ENCODE results near the gene CDH4.
"Not testable (repeated sequence)": the region's sequence is repeated elsewhere in the genome, so short reads cannot be mapped to it uniquely, and the experiment has no call there.

CDH4 gene

DNA sequence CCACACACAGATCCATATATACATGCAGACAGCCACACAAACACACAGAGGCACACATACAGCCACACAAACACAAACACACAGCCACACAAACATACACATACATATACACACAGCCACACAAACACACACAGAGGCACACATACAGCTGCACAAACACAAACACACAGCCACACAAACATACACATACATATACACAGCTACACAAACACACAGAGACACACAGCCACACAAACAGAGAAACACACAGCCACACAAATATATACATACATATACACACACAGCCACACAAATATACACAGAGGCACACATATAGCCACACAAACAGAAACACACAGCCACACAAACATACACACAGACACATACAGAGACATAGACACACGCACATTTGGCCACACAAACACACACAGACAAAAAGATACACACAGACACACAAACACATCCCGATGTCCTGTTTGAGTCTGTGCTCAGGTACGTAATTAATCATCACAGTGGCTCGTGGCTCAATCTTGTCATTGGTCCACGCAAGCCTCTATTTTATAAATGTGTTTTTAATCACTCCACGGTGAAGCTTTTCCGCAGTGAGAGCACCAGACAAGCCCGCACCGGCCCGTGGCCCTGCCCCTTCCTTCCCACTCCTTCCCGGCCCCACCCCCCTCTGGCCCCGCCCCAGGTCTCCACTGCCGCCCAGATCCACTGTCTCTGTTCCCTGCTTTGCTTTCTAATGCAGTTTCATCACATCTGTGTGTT, 135.3 kb downstream of the CDH4 start:
- no peak for DNase-seq (ENCODE audit: low read depth)

DNA sequence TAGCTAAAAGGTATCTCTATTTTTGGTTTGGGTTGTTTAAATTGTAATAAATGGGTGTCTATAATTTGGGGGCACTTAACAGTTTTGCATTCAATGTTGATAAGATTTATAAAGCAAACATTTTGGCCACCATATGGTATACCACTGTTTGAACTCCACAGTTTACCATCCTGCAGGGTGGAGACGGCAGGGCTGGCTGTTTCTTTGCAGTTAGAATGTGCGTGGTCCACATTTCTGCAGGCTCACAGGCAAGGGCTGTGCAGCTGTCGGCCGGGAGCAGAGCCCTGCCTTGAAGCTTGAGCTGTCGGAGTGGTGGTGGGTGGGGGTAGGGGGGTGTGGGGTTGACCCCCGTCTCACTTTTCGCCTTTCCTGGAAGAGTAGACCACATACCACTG, 135.9 kb downstream of the CDH4 start:
- DNase-seq (ENCODE audit: low read depth): no peak

DNA sequence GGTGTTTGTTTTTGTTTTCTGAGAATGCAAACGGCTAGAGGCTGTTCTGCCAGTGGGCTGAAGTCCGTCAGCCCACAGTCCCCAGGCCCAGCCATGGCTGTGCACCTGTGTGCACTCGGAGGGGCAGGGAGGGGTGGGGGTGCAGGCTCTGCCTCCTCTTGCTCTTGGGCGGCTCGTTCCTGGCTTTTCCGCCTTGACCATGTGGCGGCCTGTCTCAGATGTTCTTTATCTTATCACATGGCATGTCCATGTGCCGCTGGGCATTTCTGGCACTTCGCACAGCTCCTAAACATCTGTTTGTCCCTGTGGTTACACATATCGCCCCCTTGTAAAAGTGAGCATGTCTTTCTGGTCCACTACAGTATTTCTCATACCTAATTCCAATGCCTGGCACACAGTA, 137.0 kb downstream of the CDH4 start:
- no peak for DNase-seq (ENCODE audit: low read depth)

DNA sequence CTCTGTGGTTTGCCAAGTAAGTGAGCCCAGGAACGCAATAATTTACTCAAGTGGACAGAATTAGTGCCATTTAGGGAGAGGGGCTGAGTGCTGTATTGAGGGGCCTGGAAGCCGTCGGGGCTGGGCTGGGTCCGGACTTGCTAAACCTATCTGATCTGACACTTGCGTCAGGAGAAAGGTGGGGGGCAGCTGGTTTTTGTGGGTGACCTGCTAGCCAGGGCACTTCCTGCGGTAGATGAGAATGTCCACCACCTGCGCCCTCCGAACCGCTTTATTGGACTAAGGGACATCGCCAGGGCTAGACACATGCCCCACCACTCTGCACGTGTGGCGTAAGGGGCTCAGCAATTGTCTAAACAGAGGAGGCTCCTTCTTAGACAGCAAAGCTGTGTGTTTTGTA, 139.1 kb downstream of the CDH4 start:
- no peak for DNase-seq (ENCODE audit: low read depth)

DNA sequence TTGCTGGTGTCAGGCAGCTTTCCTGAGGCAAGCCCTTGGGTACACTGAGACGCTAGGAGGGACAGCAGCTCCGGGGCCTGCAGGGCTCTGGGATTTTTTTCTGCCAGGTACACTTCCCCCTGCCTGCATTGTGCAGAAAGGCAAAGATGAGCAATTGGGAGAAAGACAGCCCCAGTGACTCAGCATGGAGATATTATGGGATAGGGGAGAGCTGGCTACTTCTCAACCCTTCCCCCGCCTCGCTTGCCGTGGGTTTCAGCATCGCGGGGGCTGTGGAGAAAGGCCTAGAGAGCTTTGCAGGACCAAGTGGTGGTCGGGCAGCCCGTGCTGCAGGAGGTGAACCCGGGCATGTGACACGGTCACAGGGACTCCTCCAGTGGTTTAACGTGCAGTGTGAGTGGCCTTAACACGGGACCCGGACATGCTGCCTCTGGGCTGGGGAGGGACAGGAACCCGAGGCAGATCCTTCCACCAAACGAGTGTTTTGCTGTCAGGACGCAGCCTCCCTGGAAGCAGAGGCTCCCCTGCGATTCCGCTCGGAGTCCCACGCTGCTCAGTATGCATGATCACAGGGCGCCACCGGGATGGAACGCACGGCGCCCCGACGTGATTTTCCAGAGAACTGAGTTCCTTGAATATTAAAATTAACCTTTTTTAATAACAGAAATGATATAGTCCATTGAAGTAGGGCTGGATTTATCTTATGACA, 139.9 kb downstream of the CDH4 start:
- DNase-seq (ENCODE audit: low read depth): no peak

DNA sequence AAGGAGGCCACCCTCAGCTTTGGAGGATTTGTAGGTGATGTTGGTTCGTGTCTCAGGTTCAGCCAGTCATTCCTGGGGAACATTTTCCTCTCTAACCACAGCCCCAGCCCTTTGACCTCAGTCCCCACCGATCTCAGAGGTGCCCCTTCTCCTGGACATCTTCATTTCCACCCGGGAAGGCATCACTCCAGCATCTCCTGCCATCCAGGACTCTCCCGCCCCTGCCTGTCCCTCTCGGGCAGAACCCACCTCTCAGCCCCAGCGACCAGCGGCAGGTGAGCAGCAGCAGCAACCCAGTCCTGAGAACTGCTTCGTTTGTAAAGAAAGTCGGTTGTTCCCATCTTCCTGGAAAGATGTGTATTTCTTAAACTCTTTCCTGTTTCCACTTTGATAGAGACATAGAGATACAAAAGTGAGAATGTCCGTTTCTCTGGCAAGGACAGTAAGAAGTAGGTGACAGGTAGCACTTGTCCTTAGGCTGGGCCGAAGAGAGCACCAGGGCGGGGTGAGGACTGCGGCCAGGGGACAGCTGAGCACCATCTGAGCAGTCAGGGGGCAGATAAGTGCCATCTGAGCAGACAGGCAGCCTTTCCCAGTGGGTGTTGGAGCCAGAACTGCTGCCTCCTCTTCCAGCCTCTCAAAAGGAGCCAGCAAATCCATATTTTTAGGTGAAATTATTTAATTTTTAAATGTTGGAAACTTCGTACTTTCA, 142.2 kb downstream of the CDH4 start:
- DNase-seq (ENCODE audit: low read depth): no peak

DNA sequence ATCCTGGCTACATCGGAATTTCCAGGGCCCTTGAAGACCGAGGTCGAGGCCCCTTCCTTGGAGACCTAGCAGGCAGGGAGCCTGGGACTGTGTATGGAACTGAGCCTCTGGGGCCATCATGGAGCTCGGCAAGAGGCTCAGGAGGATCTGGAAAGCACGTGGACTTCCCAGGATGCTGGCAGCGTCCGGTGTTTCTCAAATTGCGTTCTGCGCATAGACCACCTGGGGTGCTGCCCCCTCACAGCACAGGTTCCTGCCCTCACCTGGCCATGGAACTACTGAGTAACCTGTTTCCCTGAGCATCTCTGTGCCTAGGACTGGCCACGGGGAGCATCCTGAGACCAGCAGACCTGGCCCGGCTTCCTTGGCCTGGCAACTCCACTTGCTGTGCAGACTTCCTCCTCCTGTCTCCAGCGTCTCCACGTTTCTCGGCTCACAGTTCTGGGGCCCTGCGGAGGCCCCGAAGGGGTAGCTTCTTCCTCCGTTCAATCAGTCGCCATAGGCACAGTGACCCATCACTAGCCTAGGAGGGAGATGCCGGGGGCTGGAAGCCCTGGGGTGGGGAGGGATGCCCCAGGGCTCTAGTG, 144.3 kb downstream of the CDH4 start:
- no peak for DNase-seq (ENCODE audit: low read depth)

DNA sequence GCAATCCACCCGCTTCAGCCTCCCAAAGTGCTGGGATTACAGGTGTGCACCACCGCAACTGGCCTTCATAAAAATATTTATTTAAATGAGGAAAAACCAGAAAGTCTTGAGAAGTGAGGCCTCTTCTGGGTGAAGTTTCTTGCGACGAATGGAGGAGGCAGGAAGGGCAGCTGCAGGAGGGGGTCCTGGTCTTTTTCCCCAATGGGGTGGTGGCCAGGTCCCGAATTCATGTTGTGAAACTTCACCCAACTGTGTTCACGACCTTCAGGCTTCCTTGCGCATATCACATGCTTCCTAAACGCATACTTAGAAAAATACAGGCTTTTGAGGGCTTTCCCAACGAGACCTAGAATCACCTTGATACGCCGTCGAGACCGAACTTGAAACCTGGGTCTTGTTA, 145.1 kb downstream of the CDH4 start:
- no peak for DNase-seq (ENCODE audit: low read depth)

DNA sequence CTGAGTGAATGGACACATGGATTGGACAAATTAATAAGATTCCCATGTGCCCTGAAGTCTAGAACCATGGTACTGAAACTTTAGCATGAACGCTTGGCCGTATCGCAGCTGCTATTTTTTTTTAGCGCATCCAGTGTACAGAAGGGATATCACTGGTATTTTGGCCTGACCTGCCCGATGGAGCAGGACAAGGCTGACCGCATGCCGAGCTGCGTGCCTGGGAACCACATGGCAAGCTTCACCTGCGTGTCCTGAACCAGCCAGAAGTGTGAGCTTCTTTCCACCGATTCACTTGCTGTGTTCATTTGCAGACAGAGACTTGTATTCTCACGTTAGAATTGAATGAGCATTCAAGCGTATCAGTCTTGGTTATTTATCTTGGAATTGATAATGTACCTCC, 145.7 kb downstream of the CDH4 start:
- DNase-seq (ENCODE audit: low read depth): no peak

DNA sequence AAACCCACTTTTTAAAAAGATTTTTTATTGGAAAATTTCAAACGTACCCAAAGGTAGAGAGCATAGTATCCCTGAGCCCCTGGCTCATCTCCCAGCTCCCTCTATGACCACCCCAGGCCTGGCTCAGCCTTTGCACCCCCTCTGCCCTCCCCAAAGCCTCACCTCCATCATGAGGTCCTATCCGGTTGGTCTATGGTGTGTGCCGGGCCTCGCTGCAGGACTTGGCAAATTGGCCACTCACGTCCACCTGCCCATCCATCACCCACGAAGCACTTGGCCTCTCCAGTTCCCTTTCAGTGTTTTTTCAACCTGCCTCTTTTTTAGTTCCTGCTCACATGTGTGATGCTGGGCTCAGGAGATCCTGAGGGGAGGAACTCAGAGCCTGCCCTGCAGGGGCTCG, 147.4 kb downstream of the CDH4 start:
- DNase-seq (ENCODE audit: low read depth): no peak

DNA sequence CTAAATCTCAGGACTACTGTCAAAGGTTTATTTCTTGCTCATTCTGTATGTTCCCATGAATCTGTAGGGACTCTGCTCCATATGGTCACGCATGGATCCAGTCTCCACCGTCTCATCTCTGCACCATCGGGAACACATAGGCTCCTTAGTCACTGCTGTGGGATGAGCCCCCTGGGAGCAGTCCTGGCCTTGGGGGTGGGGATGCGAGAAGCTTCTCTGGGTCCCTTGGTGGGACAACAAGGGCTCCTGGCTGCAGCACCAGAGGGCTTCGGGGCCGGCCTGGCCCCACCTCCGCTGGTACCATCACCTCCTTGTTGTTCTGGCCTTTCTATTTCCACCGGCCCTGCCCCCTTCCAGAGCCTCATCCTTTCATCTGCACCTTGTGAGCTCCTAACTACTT, 148.4 kb downstream of the CDH4 start:
- no peak for DNase-seq (ENCODE audit: low read depth)

DNA sequence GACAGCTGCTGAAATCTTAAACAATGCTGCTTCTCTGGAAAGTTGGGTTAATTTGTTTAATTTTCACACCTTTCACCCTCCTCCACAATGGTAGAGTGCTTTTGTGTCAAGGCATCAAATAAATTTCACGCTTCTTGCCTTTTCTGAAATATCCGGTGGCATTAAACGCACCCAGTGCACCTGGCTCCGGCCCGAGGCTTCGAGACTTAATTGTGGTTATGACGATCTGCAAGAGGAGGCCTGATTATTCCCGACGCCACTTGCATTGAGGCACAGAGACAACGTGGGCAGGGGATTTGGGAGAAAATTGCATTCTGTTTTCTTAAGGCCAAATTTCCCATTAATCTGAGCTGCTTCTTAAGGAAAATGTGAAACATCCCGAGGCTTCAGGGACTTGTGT, 152.2 kb downstream of the CDH4 start:
- DNase-seq (ENCODE audit: low read depth): no peak

DNA sequence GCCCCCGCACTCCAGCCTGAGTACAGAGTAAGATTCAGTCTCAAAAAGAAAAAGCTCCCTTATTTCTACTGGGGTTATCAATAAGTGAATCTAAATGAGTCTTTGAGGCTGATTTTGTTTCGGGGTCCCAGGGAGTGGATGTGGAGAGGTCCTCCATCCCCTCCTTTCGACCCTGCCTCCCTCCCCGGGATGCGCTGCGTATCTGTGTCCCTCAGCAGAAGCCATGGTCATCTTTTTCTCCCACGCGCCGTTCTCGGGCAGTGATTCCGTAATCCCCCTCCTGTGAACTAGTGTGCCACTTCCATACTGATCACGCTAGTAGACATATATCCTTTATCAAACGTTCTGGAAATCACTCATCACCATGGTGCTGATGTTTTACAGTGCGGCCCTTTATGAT, 152.9 kb downstream of the CDH4 start:
- no peak for DNase-seq (ENCODE audit: low read depth)

DNA sequence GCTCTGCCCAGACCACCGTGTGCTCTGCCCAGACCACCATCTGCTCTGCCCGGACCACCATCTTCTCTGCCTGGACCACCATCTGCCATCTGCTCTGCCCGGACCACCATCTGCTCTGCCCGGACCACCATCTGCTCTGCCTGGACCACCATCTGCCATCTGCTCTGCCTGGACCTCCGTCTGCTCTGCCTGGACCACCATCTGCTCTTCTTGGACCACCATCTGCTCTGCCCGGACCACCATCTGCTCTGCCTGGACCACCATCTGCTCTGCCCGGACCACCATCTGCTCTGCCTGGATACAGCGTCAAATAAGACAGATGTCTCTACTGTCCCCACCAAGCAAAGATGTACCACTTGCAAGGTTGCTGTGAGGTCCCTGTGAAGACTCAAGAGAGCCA, 154.7 kb downstream of the CDH4 start:
- not testable (repeated sequence) for DNase-seq (ENCODE audit: low read depth)

DNA sequence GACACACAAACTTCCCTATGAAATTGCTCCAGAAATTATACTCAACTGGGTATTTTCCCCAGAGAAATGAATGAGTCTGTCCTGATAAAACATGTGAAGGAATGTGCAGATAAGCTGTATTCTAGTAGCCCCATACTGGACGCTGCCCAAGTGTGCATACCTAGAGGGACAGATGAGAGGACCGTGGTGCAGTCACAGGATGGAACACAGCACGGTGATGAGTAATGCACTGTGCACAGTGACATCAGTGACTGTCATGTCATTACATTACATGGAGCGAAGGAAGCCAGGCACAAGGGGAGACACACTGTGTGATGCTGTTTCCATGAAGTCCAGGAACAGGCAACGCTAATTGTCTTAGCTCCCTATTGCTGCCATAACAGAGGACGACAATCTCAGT, 155.5 kb downstream of the CDH4 start:
- DNase-seq (ENCODE audit: low read depth): no peak

DNA sequence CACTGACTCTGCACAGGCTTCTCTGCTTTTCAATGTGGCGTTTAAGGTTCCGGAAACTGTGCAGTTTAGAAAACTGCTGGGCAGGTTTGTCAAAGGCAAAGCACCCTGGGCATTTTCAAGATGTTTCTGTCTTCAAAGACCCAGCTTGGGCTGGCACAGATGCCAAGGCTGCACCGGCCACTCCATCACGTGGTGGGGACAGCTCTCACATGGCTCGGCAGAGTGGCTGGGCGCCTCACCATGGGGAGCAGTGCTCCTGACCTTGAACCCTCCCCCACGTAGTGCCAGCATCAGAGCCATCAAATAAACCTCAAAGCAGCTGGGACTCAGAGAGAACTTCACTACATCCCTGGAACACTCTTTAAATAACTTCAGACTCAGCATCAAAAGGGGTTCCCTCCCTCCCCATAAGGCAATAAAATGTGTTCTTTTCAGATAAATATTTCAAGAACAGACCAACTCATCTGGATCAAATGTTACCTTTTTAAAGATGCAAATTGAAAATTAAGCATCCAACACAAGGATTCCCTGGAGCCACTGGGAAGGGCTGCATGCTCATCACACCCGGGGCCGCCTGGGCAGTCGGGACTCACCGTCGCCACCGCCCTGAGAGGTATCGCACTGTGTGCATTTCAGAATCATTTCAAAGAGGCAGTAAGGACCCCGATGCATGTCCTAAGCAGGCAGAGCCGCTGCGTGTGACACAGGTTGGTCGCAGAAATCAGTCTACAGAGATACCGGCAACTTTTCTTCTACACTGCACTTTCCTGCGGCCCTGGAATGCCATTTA, 157.1 kb downstream of the CDH4 start:
- no peak for DNase-seq (ENCODE audit: low read depth)

DNA sequence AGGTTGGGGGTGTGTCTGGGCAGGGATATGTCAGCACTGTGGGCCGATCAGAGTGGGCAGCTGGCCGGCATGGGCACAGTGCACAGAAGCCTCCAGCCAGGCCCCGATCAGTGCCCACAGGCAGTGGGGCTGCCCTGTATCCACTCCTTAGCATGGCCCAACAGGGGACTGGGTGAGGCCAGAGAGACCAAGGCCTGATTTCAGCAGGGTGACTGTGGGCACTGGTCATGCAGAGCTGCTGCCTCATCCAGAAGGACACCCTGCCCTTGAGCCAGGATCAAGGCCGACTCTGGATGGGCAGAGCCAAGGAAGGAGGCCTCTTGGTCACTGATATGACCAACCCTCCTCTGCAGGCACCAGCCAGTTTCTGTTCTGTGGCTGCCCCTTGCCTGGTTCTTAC, 159.7 kb downstream of the CDH4 start:
- DNase-seq (ENCODE audit: low read depth): no peak

DNA sequence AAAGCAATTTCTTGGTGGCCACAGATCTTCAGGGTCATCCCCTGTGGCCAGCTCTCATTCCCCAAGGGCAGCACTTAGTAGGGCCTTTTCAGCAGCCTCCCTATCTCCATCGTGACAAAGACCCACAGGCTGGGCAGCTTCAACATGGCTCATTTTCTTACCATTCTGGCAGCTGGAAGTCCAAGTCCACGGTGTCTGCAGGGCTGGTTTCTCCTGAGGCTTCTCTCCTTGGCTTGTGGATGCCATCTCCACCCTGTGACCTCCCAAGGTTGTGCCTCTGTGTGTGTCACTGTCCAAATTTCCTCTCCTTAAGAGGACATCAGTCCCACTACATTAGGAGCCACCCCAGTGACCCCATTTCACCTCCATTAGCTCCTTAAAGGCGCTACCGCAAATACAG, 161.7 kb downstream of the CDH4 start:
- DNase-seq (ENCODE audit: low read depth): no peak

DNA sequence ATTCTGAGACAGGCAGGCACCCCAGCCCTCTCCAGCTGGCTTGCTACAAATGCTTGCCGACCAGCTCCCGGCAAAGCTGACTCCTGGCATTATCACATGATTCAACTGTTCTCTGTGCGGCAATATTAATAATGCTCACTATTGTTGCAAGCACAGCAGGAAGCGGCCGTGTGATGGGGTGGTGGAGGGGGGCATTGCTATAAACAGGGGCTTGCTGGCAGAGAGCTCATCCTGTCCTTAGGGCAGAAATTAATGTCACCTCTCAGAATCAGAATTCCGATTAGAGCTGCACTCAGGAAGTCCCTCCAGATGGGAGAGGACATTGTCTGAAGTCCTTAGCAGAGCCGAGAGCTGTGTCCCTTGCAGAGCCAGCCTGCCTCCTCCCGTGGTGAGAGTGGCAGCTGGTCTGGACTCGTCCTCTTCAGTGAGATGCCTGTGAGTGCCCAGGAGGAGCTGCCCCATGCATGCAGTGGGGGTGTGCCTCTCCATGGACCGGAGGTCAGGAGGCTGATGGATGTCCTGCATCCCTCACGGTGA, 162.5 kb downstream of the CDH4 start:
- DNase-seq (ENCODE audit: low read depth): no peak

DNA sequence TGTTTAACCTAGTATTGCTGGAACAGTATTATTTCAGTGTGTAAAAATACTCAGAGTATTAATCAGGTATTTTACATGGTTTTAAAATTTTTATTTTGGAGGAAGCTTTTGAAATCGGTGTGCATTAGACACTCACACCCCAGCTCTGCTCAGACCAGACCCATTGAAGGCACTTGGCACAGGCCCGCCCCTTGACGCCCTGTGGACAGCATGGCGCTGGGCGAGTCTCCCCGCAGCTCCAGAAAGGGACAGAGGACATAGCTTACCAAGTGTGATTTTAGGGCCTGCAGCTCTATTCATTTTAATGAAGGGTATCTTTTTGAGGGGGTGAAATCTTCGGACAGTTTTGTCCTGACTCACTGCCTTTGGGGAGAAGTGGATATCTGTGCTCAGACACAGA, 164.5 kb downstream of the CDH4 start:
- no peak for DNase-seq (ENCODE audit: low read depth)

DNA sequence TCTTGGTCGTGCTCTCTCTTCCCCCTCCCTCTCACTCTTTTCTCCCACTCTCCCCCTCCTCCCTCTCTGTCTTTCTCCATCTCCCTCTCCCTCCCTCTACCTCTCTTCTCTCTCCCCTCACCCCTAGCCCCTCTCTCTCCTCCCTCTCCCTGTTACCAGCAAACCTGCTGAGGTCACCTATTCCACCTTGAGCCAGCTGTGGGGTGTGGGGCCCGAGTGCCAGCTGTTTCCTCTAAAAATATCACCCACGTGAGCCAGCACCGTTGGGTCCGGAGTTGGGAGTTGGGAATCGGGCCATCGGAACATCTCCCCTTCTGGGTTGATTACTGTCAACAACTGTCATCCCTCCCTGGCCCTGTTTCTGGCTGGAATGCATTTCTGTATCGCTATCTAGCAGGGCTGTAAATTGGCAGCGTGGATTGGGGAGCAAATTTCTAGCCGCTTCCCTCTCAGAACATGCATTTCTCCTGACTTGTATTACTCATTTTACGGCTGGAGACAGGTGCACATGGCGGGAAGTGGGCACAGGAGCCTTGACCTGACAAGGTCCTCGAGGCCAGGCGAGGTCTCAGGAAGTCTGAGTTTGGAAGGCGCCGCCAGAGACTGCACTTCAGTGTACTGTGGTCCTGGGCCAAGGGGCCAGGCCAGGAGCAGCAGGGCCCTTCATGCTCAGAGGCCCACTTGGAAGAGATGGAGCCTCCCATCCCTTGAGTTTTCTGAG, 165.3 kb downstream of the CDH4 start:
- DNase-seq (ENCODE audit: low read depth): no peak
